OCI-M1 (cell line): ENCODE data around the gene HHIPL1.

ENCODE experiments used
- DNase-seq: peaks from one replicate; lab custom pipeline; 2025; lab: John Stamatoyannopoulos, UW

The HHIPL1 gene

DNA sequence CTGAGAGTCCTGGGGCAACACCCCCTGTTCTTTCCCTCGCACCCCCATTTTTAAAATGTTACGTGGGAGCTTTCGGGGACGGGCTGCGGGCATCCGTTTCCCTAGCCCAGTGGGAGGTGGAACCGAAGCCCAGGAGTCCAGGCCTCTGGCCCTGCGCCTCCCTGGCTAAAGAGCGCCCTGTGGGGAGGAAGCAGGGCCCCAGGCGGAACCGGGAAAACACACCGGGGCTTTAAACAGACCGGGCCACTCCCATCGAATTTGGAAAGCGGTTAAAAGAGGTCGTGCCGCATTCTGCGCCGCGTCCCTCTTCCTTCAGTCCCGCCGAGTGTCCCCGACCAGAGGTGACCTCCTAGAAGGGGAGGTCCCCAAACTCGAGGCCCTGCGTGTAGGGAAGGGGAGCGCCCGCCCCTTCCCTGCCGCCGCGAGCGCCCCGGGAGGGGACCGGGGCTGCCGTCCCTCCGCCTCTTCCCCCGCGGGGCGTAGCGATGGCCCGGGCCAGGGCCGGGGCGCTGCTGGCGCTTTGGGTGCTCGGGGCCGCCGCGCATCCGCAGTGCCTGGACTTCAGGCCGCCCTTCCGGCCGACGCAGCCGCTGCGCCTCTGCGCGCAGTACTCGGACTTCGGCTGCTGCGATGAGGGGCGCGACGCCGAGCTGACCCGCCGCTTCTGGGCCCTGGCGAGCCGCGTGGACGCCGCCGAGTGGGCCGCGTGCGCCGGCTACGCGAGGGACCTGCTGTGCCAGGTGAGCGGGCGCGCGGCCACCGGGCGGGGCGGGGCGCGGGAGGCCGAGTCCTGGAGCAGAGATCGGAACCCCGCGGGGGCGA is at the start of gene HHIPL1:
HHIPL1 (plus strand) TSS at position 407 of the 822 bp plus-strand sequence; CDS start at position 486, 79 bp downstream.
- no peak for DNase-seq

DNA sequence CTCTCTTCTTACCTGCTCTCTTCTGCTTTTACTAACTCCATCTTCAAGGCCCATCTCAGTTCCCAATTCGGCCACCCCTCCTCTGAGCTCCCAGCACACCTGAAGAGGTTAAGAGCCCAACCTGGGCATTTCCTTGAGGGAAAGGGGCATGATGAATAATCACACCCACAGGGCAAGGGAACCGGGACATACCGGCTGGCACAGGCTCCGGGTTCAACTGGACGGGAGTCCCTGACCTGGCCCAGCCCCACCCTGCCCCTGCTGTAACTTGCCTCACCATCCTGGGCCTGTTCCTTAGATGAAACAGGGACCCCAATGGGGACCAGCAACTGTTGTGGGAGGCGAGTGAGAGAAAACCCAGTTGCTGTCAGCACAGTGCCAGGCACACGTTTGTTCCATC is 49.4 kb upstream of the HHIPL1 start:
- no peak for DNase-seq

DNA sequence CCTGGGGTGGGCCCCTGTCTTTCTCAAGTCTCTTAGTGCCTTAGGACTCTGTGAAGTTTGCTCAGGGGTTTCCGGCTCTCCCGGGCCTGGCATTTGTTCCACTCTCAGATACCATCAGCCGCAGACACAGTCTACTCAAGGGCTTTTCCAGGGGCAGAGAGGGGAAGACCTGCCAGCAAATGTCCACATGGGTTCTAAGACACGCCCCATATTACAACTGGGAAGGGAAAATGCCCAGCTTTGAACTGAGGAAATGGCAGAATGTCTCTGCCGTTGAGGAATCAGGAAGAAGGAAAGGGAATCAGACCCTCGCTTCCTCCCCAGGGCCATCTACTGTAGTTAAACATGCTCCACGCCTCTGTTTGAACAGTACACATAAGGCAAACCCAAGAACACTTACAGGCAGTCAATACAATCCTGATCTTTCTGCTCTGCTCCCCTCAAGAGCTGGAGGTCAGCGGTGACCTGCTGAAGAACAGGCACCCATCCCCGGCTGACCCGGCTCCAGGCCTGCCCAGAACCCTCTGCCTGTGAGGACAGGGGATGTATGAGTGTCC is 48.8 kb upstream of the HHIPL1 start:
- no peak for DNase-seq

DNA sequence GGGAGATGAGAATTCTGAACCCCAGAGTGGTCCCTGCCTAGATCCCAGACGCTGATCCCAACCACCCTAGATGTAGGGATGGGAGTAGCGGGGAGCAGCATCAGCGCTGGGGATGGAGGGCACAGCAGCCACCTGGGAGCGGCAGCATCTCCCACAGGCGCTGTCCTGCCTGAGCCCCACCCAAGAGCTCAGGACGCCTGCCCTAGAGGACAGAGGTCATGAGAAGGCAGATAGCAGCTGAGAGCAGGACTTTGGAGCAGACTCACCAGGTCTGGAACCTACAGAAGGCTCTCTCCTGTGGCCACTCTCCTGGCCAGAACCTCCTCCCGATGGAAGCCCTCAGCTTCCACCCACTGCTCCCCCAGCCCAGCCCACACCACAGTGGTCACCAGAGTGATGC is 48.2 kb upstream of the HHIPL1 start:
- no peak for DNase-seq

DNA sequence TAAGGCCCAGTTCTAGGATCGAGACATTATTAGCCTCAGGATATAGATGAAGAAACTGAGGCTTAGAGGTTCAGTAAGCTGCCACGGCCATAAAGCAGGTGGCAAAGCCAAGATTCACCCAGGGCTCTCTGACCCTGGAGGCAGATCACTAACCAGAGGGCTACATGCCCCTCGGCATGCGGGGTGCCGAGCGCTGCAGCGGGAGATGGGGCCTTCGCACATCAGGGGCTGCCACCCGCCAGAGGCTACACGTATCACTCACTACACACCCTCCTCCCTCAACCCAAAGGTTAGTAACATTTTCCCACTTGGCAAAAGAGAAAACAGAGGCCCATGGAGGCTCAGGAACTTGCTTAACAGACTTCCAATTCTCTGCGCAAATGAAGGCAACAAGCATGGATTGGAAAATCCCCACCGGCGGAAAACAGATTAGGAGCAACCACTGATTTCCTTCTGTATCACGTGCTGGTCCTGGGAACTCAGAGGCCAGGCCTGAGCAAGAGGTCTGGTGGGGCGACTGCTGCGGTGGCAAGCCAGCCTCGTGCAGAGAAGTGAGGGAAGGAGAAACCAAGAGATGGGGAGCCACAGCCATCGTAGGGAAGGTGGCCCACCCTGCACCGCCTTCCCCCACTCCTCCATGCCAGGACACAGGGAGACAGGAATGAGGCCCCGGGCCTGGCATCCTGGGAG is 46.9 kb upstream of the HHIPL1 start:
- no peak for DNase-seq

DNA sequence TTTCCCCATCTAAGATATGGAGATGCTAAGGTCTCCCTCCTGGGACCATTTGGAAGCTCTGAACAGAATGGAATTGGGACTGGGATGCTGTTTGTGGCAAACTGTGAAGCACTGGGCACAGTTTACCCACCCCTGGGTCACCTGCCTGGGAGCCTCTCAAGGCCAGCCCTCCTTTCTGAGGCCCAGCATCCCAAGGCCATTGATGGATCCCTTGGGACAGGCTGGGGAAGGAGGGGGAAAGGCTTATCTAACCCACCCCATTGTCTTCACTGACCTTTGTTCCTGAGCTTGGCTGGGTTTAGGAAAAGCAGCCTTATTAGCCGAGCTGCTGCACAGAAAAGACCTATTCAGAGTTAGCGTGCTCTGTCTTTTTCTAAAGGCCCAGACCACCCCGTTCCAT is 46.2 kb upstream of the HHIPL1 start:
- no peak for DNase-seq

DNA sequence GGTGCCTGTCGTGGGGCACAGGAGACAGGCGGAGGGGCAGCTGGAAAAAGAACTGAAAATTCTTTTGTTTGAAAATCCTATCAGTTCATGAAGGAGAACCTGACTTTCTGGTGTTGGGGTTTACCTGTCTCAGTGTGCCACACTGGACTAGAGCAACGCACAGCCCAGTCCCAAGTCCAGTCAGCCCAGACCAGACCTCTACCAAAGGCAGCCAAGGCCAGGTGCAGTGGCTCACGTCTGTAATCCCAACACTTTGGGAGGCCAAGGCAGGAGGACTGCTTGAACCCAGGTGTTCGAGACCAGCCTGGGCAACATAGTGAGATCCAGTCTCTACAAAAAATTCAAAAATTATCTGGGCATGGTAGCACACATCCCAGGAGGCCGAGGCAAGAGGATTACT is 45.5 kb upstream of the HHIPL1 start:
- no peak for DNase-seq

DNA sequence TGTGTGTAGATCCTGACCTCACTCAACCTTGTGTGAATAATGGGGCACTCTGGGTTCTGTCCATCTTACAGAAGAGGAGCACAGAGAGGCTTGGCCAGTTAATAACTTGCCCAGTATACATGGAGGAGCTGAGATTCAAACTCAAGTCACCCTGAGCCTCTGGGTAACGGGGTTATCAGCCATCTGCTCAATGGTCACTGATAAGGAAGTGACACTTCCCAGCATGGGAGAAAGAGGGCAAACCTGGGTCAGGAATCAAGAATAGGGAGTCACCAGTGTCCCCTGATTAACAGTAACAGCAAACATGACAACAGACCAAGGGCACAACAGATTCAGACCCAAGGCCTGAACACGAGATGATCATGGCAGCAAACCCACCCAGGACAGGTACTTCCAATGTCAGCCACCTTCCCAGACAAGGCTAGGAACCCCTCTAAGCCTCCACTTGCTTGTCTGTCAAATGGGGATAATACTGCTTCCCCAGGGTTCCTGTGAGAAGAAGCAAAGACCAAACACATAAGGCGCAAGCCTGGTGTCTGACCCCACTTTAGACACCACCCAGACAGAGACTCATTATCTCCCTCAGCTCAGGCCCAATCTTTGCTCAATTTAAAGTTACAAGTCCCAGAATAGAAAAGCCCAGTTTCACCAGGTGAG is 44.6 kb upstream of the HHIPL1 start:
- DNase-seq, result peak; percentile 3

DNA sequence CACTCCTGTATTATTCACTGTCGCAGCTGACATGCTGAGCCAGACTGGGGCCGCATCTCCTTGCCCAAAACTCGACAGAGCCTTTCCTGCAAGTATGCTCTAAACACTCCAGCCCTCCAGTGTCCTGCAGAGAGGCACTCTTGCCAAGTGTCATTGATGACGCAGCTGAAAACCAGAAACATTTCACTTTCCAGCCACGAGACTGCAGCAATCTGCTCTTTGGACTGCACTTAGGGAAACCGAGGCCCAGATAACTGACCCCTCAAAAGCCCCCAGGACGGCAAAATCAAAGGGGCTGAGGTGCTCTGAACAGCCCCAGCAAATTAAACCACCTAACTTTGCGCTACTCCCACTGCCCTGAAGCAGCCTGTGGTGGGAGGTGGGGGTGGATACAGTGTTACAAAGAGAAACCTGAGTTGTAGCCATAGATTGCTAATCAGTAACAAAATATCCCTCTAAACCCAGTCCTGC is 43.5 kb upstream of the HHIPL1 start:
- peak; percentile 43 for DNase-seq

DNA sequence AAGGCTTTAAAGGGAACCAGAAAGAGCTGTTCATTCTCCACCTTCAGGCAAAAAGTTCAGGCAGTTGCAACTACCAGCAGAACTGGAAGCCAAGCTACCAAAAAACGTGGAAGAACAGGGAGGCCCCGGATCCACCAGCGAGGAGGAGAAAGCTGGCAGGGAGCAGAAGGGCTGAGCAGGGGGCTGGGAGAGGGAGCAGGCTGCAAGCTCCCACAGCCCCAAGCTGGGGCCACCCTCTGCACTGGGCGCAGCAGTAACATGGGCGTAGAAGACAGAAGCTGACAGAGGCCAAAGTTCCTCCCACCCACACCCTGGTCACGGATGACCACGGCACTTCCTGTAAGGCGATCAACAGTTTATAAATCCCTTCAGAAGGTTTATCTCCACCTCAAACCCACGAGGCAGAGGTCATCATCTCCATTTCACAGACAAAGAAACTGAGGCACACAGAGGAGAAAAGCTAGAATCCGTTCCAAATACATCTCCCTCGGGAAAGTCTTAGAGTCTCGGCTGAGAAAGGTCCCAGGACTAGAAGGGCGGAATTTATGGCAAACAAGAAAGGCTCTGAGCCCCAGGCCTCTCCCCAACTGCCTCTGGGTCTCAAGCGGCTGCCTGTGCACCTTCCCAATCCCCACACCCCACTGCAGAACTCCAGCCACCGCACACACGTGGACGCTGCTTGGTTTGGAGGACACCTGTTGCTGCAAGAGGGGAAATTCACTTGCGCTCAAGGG is 42.7 kb upstream of the HHIPL1 start:
- peak; percentile 36 for DNase-seq

DNA sequence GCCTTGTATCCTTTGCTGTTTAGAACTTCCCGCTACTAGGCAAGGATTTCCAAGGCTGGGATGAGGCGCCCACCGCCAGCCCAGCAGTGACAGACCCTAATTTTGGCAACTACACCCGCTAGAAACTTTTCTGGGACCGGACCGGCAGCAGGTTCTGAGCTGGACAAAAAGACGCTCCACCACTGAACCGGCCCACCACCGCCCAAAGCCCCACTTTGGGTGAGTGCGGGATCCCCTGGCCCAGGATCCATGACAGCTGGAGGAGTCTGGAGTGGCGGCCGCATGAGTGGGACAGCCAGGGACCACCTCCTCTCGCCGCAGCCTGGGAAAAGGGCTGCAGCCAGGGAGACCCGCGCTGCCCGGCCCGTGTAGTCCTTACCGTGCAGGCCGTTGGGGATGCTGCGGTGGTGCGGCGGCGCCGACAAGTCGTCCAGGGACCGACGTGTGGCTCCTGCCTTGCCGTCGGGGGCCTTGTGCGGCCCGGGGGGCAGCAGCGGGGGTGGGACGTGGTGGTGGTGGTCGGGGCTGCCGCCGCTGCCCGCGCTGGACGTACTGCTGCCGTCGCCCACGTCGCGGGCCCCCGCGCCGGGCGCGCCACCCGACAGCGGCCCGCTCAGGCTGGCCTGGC is 42.0 kb upstream of the HHIPL1 start:
- no peak for DNase-seq

DNA sequence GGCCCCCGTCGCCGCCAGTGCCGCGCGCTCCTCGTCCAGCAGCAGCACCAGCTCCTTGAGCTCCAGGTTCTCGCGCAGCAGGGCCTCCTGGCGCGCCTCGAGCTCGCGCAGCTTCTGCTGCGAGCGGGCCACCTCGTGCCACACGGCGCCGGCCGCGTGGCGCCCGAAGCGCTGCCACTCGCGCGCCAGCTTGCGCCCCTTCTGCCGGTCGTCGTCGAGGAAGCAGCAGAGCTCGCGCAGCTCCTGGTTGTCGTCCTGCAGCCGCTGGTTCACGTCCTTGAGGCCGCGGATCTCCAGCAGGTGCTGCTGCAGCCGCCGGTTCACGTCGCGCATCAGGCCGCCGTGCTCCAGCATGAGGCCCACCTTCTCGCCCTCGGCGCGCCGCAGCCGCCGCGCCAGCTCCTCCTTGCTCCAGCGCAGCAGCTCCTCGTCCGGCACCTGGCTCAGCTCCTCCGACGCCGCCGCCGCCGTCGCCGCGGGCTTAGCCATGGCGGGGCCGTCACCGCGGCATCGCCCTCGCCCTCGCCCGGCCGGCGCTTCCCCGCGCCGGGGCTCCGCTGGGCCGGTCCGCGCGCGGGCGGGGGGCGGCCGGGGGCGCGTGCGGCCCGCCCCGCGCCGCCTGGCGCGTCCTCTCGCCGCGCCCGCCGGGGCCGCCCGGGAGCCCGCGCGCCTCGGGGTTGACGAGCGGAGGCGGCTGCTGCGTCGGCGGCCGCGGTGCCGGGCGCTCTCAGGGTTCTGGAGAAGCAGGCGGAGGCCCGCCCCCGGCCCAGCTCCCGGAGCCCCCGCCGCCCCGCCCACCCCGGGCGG is 41.3 kb upstream of the HHIPL1 start, which contains the start of gene CCDC85C:
CCDC85C (minus strand) TSS at position 737 of the 807 bp plus-strand sequence; CDS start at position 489, 248 bp downstream.
- peak; percentile 29 for DNase-seq

DNA sequence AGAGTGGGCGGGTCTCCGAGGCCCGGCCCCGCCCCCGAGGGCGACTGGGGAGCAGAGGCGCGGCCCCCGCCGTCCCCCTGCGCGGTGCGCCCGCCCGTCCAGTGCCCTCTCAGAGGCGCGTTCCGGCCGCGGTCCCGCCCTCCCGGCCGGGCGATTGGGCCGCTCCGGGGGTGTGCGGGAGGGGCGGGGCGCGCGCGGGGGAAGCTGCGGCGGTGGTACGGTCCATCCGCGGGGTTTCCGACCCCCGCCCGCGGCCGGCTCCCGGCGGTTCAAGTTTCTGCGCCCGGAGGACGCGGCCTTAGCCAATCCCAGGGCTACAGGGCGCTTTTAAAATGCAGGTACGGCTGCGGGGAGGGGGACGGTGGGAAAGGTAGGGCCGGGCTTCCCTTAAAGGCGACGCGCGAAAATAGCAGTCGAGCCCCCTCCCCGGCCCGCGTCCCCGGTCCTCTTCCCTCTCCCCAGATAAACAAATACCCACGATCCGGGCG is 40.6 kb upstream of the HHIPL1 start:
- DNase-seq, result peak; percentile 94

DNA sequence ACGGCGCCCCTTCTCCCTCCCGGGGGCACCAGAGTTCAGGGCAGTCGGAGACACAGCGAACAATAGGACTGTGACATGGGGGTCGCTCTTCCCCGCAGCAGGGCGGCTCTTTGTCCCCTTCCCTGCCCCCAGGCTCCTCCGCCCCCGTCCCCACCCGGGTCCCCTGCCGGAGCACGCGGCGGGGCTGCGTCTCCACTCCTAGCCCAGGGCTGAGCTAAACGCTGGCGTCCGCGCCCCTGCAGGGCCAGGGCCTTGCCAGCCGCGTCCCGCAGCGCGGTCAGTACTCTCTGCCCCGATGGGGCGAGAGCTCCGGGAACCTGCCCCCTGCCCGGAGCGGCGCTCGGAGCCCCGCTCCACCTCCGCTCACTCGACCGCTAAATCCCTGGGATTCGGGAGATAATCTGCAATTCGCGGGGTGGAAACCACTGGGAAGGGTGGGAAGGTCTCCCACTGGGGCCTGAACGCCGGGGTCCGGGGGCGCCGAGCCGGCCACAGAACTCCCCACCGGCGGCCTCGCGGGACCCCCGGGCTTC is 40.1 kb upstream of the HHIPL1 start:
- DNase-seq, result no peak

DNA sequence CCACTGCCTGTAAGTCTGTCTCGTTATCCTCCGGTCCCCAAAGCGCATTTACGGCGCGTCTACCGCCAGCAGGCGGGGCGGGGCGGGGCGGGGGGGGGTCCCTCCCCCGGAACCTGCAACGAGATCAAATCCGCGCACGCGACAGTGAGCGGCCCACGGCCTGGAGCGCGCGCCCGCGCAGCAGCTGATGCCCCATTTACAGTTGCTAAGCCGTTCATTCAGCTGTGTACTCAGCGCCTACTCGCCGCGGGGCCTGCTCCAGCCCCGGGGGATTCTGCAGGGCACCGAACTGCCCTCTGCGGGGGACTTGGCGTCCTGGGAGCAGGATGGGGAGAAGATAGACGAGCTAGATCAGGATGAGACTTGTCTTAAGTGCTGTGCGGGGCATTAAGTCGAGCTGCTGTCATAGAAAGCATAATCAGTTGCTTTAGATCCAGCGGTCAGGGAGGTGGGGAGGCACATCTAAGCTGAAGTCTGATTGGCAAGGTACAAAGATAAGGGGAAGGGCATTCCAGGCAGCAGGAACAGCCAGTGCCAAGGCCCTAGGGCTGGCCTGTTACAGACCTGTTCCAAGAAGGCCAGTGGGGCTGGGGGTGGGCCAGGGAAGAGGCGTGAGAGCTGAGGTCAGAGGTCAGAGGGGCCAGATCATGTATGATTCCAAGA is 39.5 kb upstream of the HHIPL1 start:
- DNase-seq, result peak; percentile 84

DNA sequence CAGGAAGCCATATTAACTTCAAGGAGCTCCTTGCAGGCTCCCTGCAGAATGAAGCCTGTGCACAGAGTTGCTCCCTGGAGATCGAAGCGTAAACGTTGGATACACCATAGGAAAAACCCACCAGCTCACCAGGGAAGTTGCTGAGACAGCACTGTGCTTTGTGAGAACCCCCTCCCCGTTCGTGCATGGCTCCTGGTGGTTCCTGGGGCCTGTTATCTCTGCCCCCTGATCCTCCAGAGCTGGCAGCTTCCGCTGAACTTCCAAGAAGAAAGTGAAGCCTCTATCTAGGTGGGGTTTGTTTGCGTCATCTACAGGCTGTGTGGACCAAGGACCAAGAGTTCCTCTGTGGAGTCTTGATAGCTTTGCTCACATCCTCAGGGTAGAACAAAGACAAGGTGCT is 38.6 kb upstream of the HHIPL1 start:
- peak; percentile 90 for DNase-seq

DNA sequence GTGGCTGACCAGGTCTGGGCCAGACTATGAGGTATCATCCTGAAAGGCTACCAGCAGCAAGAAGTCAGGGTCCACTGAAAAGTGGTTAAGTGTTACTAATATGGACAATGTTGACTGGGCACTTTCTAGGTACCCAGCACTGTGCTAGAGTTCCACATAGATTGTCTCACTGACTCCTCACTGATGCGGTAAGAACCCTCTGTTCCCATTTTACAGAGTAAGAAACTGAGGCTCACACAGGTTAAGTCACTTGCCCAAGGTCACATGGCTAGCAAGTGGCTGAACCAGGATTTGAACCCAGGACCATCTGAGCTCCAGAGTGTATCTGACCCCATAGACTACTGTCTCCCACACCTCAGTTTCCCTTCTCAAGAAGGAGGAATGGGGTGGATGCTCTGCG is 36.3 kb upstream of the HHIPL1 start:
- DNase-seq, result no peak

DNA sequence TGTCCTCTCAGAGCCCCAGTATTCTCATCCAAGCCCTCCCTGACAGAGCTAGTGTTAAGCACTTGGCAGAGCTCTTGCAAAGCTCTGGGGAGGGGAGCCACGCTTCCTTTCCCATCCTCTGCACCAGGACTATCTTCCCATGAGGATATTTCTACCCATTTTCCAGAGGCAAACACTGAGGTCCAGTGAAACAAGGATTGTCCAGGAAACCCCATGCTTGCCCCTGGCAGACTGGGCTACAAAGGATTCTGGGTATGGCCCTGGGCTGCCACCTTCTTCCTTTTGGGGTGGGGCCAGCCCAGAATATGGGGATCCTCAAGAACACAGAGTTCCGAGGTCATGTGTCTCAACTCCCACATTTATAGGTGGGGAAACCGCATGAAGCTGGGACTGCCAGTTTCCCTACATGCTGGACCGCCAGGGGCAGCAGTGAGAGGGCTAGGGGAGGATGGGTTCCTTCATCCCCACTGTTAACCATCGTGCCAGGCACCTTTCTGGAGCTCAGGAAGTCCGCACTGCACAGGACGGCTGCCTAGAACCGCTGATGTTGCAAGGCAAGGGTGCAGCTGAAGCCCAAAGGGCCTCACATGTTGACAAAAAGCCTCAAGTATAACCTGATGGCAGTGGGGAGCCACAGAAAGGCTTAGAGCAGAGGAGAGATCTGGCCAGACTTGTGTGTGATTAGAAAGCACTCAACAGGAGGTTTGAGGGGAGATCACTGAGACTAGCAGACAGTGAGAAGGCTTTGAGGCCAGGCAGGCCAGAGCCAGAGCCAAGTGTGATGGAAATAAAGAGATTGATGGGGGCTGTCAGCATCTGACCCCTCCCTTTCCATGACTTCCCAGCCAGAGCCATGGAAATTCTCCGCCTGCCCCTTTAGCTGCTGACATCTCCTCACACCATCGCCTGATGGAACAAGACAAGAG is 35.4 kb upstream of the HHIPL1 start:
- DNase-seq, result no peak
